ENCODE data around the gene SREBF1. TPM values are rescaled to one million over a fixed set of nuclear protein-coding genes. Genes with fewer than 3 reads are reported as not detected.

The SREBF1 gene
- total and polyA plus RNA-seq, 10 of the 15 experiments (the other 5 are each of a cell fraction or from before 2014, with no cell fraction given): 1.4 to 84.6 (median 20.4) TPM

DNA sequence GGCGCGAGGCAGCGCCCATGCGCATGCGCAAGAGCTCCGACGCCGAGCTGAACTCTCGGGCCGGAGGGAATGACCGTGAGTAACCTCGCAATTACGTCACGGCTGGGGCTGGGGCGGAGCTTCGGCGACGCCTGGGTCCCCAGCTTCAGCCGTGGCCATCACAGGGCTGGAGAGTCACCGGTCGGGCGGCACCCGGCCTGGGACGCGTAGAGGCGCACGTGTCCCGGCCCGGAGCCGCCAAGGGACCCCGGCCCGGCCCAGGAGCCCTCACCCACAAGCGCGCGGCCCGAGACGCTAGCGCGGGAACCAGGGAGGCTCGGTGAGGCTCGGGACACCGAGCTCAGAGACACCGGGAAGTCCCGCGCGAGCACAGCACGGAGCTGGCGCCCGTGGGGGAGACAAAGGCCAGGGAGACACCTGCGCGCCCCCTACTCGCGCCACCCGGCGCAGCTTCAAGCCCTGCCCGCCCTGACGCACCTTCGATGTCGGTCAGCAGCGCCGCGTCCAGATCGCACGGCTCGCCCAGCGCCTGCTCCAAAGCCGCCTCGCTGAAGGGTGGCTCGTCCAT lies 452 bp downstream of the SREBF1 start (continued):
- TF ChIP-seq, protein P1, sequence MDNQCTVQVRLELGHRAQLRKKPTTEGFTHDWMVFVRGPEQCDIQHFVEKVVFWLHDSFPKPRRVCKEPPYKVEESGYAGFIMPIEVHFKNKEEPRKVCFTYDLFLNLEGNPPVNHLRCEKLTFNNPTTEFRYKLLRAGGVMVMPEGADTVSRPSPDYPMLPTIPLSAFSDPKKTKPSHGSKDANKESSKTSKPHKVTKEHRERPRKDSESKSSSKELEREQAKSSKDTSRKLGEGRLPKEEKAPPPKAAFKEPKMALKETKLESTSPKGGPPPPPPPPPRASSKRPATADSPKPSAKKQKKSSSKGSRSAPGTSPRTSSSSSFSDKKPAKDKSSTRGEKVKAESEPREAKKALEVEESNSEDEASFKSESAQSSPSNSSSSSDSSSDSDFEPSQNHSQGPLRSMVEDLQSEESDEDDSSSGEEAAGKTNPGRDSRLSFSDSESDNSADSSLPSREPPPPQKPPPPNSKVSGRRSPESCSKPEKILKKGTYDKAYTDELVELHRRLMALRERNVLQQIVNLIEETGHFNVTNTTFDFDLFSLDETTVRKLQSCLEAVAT (IDR thresholded peaks at IDR 0.05): no peak
- TF ChIP-seq RB1 (IDR thresholded peaks at IDR 0.05; ENCODE audit: borderline replicate concordance): peak; percentile 50; the same call in 1 of the 2 replicates
- TF ChIP-seq BHLHE40 (IDR thresholded peaks at IDR 0.05; ENCODE audit: borderline replicate concordance in 1 of 2, low read depth in 2 of 2, low read length in 1 of 2): peak; percentile 65 to 94; a peak in 3 of 4 replicates
- no peak for TF ChIP-seq RELA (IDR thresholded peaks at IDR 0.05; ENCODE audit: borderline replicate concordance, partially characterized antibody)
- peak; percentile 50; the same call in 1 of the 2 replicates for TF ChIP-seq PAX5 (IDR thresholded peaks at IDR 0.05; ENCODE audit: borderline replicate concordance, low read depth, low read length)
- TF ChIP-seq DPF2 (IDR thresholded peaks at IDR 0.05): peak; percentile 85; the same call in 1 of the 2 replicates
- TF ChIP-seq RAD21 (IDR thresholded peaks at IDR 0.05; ENCODE audit: insufficient read depth, low read depth, low read length): no peak
- TF ChIP-seq, protein P2, sequence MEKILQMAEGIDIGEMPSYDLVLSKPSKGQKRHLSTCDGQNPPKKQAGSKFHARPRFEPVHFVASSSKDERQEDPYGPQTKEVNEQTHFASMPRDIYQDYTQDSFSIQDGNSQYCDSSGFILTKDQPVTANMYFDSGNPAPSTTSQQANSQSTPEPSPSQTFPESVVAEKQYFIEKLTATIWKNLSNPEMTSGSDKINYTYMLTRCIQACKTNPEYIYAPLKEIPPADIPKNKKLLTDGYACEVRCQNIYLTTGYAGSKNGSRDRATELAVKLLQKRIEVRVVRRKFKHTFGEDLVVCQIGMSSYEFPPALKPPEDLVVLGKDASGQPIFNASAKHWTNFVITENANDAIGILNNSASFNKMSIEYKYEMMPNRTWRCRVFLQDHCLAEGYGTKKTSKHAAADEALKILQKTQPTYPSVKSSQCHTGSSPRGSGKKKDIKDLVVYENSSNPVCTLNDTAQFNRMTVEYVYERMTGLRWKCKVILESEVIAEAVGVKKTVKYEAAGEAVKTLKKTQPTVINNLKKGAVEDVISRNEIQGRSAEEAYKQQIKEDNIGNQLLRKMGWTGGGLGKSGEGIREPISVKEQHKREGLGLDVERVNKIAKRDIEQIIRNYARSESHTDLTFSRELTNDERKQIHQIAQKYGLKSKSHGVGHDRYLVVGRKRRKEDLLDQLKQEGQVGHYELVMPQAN (conservative IDR thresholded peaks at IDR 0.05): peak; percentile 79
- TF ChIP-seq MTA2 (IDR thresholded peaks at IDR 0.05; ENCODE audit: low read depth): no peak
- TF ChIP-seq ZZZ3 (IDR thresholded peaks at IDR 0.05; ENCODE audit: control insufficient read depth, insufficient read length, low read depth): no peak
- peak; percentile 98 for TF ChIP-seq POLR2A (IDR thresholded peaks at IDR 0.05; ENCODE audit: low read depth, low read length)
- TF ChIP-seq, protein P3, sequence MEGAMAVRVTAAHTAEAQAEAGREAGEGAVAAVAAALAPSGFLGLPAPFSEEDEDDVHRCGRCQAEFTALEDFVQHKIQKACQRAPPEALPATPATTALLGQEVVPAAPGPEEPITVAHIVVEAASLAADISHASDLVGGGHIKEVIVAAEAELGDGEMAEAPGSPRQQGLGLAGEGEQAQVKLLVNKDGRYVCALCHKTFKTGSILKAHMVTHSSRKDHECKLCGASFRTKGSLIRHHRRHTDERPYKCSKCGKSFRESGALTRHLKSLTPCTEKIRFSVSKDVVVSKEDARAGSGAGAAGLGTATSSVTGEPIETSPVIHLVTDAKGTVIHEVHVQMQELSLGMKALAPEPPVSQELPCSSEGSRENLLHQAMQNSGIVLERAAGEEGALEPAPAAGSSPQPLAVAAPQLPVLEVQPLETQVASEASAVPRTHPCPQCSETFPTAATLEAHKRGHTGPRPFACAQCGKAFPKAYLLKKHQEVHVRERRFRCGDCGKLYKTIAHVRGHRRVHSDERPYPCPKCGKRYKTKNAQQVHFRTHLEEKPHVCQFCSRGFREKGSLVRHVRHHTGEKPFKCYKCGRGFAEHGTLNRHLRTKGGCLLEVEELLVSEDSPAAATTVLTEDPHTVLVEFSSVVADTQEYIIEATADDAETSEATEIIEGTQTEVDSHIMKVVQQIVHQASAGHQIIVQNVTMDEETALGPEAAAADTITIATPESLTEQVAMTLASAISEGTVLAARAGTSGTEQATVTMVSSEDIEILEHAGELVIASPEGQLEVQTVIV (IDR thresholded peaks at IDR 0.05; ENCODE audit: borderline replicate concordance, partially characterized antibody): no peak
- TF ChIP-seq, protein P4, sequence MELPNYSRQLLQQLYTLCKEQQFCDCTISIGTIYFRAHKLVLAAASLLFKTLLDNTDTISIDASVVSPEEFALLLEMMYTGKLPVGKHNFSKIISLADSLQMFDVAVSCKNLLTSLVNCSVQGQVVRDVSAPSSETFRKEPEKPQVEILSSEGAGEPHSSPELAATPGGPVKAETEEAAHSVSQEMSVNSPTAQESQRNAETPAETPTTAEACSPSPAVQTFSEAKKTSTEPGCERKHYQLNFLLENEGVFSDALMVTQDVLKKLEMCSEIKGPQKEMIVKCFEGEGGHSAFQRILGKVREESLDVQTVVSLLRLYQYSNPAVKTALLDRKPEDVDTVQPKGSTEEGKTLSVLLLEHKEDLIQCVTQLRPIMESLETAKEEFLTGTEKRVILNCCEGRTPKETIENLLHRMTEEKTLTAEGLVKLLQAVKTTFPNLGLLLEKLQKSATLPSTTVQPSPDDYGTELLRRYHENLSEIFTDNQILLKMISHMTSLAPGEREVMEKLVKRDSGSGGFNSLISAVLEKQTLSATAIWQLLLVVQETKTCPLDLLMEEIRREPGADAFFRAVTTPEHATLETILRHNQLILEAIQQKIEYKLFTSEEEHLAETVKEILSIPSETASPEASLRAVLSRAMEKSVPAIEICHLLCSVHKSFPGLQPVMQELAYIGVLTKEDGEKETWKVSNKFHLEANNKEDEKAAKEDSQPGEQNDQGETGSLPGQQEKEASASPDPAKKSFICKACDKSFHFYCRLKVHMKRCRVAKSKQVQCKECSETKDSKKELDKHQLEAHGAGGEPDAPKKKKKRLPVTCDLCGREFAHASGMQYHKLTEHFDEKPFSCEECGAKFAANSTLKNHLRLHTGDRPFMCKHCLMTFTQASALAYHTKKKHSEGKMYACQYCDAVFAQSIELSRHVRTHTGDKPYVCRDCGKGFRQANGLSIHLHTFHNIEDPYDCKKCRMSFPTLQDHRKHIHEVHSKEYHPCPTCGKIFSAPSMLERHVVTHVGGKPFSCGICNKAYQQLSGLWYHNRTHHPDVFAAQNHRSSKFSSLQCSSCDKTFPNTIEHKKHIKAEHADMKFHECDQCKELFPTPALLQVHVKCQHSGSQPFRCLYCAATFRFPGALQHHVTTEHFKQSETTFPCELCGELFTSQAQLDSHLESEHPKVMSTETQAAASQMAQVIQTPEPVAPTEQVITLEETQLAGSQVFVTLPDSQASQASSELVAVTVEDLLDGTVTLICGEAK (IDR thresholded peaks at IDR 0.05; ENCODE audit: borderline replicate concordance): no peak
- TF ChIP-seq, protein P5, sequence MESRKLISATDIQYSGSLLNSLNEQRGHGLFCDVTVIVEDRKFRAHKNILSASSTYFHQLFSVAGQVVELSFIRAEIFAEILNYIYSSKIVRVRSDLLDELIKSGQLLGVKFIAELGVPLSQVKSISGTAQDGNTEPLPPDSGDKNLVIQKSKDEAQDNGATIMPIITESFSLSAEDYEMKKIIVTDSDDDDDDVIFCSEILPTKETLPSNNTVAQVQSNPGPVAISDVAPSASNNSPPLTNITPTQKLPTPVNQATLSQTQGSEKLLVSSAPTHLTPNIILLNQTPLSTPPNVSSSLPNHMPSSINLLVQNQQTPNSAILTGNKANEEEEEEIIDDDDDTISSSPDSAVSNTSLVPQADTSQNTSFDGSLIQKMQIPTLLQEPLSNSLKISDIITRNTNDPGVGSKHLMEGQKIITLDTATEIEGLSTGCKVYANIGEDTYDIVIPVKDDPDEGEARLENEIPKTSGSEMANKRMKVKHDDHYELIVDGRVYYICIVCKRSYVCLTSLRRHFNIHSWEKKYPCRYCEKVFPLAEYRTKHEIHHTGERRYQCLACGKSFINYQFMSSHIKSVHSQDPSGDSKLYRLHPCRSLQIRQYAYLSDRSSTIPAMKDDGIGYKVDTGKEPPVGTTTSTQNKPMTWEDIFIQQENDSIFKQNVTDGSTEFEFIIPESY (IDR thresholded peaks at IDR 0.05): no peak
- peak; percentile 87 for TF ChIP-seq POLR2AphosphoS5 (IDR thresholded peaks at IDR 0.05; ENCODE audit: low read length)
- TF ChIP-seq HCFC1 (IDR thresholded peaks at IDR 0.05; ENCODE audit: low read length): 0 out of 2 replicates have a peak, but pooled peaks have one; percentile 25

All from GM12878 (cell line).